A172 (cell line): Measurements from ENCODE around the gene TBC1D8. TPM values are rescaled to one million over a fixed set of nuclear protein-coding genes. Genes with fewer than 3 reads are reported as not detected.
"Not testable (repeated sequence)": the region's sequence is repeated elsewhere in the genome, so short reads cannot be mapped to it uniquely, and the experiment has no call there.

Experiments
- DNase-seq: peaks from one replicate; pipeline ENCODE4 v3.0.0-alpha.2; 2015; ENCODE audit warnings: low spot score
- total RNA-seq: library from RNA; depleted of rRNA; stranded (reverse); fragments of >200 nt; shearing (Covaris generic); gene quantifications from 2 replicates; pipeline ENCODE4 v1.2.3, GENCODE V29; 2014; rRNA removed

Gene TBC1D8
- total RNA-seq: 4.3 and 4.9 TPM in 2 replicates

GRCh38 chr2:101151146-101151858 lies at the start of gene TBC1D8:
Gene TBC1D8, minus strand, starts transcription at chr2:101151382. Its CDS starts 129 bp downstream, at chr2:101151253.
- DNase-seq: peak; percentile 54

GRCh38 chr2:101200676-101201075 lies 49.5 kb upstream of the TBC1D8 start:
- peak; percentile 67 for DNase-seq

- peak; percentile 40 for DNase-seq
These were observed 48.1 kb upstream of the TBC1D8 start for GRCh38 chr2:101199251-101199791.

- no peak for DNase-seq
These were observed 46.6 kb upstream of the TBC1D8 start for GRCh38 chr2:101197814-101198213.

- peak; percentile 26 for DNase-seq
These were observed 46.1 kb upstream of the TBC1D8 start for GRCh38 chr2:101197215-101197745.

GRCh38 chr2:101195871-101196661 lies 44.9 kb upstream of the TBC1D8 start:
- DNase-seq: no peak

- no peak for DNase-seq
These were observed 41.9 kb upstream of the TBC1D8 start for GRCh38 chr2:101193033-101193626.

- DNase-seq: no peak
These were observed 39.8 kb upstream of the TBC1D8 start for GRCh38 chr2:101190747-101191516.

GRCh38 chr2:101188683-101189405 lies 37.7 kb upstream of the TBC1D8 start:
- peak; percentile 32 for DNase-seq

GRCh38 chr2:101187131-101187530 lies 35.9 kb upstream of the TBC1D8 start:
- DNase-seq: no peak

GRCh38 chr2:101185656-101186055 lies 34.5 kb upstream of the TBC1D8 start:
- DNase-seq: no peak

- DNase-seq: no peak
These were observed 33.9 kb upstream of the TBC1D8 start for GRCh38 chr2:101185085-101185484.

GRCh38 chr2:101179982-101180381 lies 28.8 kb upstream of the TBC1D8 start:
- no peak for DNase-seq

- no peak for DNase-seq
These were observed 25.6 kb upstream of the TBC1D8 start for GRCh38 chr2:101176803-101177202.

- no peak for DNase-seq
These were observed 24.8 kb upstream of the TBC1D8 start for GRCh38 chr2:101175991-101176390.

GRCh38 chr2:101173707-101174295 lies 22.6 kb upstream of the TBC1D8 start:
- no peak for DNase-seq

GRCh38 chr2:101169822-101170221 lies 18.6 kb upstream of the TBC1D8 start:
- DNase-seq: not testable (repeated sequence)

GRCh38 chr2:101168706-101169105 lies 17.5 kb upstream of the TBC1D8 start:
- DNase-seq: no peak

GRCh38 chr2:101167532-101167931 lies 16.4 kb upstream of the TBC1D8 start:
- not testable (repeated sequence) for DNase-seq

GRCh38 chr2:101164021-101164420 lies 12.8 kb upstream of the TBC1D8 start:
- no peak for DNase-seq
